HepG2 (cell line): ENCODE measurements around the gene TNXB. TPM values are rescaled to one million over a fixed set of nuclear protein-coding genes. Genes with fewer than 3 reads are reported as not detected.
A peak's percentile ranks its signal among the peaks of the same experiment; 100 is the strongest.

ENCODE experiments used
- ATAC-seq: fragments of 200-7000 bp; cut with Tn5 transposase; 3 replicates; pipeline ENCODE4 v1.9.1; 2020; ENCODE audit warnings: mild to moderate bottlenecking, moderate library complexity
- BruUV-seq: library from RNA; stranded (reverse); fragments of 400-500 nt; replicated peaks from 2 replicates; lab custom pipeline; 2021; lab: Mats Ljungman, UMichigan
- CTCF ChIA-PET: fragments of 300-600 bp; formaldehyde crosslinking; extraction: SDS; loops from one replicate; lab custom pipeline; 2021; ENCODE audit warnings: low total read pairs, inconsistent platforms, low intra/inter-chr PET ratio; lab: Yijun Ruan, JAX
- POLR2A ChIA-PET: fragments of 350-600 bp; sonication (Branson Sonifier 250); formaldehyde crosslinking; loops from one replicate; lab custom pipeline; 2020; ENCODE audit warnings: antibody characterized with exemption, inconsistent platforms; lab: Yijun Ruan, JAX
- DNase-seq: peaks from one replicate; pipeline ENCODE4 v3.0.0-alpha.2; 2015; ENCODE audit warnings: low spot score
- FAIRE-seq: peaks from 3 replicates; lab custom pipeline; 2011; peaks lifted over from hg19 to GRCh38; lab: Jason Lieb, UNC
- H2AFZ ChIP-seq: one replicate; pipeline ENCODE4 v1.6.1; 2011; ENCODE audit warnings: low read length, inconsistent platforms
- H3K27ac ChIP-seq: fragments of 300-600 bp; 3 replicates; pipeline ENCODE4 v1.8.0; 2011; ENCODE audit warnings: mixed run types, mild to moderate bottlenecking, mixed read lengths, low read length, inconsistent platforms; ENCODE audit not compliant: insufficient read depth; ENCODE audit errors: extremely low read length
- H3K27me3 ChIP-seq, 2 experiments: fragments of 200-600 bp in 1 of 2; 2 replicates in 1 of 2; 3 replicates in 1 of 2; pipeline versions ENCODE4 v1.6.0 to v1.8.0; 2011; ENCODE audit warnings: low read length in 2 of 2, mild to moderate bottlenecking in 2 of 2, moderate library complexity in 2 of 2, inconsistent platforms in 1 of 2; ENCODE audit not compliant: insufficient read depth in 2 of 2, control insufficient read depth in 1 of 2
- H3K36me3 ChIP-seq, 2 experiments: fragments of 200-600 bp in 1 of 2; replicated peaks in 1 of 2; 2 replicates in 1 of 2; 3 replicates in 1 of 2; pipeline versions ENCODE4 v1.5.1 to v1.8.0; 2011; ENCODE audit warnings: low read length in 2 of 2, inconsistent platforms in 1 of 2; ENCODE audit not compliant: insufficient read depth in 2 of 2, control insufficient read depth in 1 of 2
- H3K4me1 ChIP-seq: 2 replicates; pipeline ENCODE4 v1.5.1; 2012; ENCODE audit warnings: low read length, inconsistent platforms; ENCODE audit not compliant: insufficient read depth
- H3K4me2 ChIP-seq: 2 replicates; pipeline ENCODE4 v1.6.0; 2011; ENCODE audit warnings: low read depth, low read length, inconsistent platforms
- H3K4me3 ChIP-seq, 3 experiments: fragments of 200-600 bp in 1 of 3; sonication (generic), shearing (Covaris generic) in 1 of 3; replicated peaks in 1 of 3; 2 replicates each; pipeline ENCODE4 v1.5.1; 2011 to 2016; ENCODE audit warnings: low read length in 3 of 3, inconsistent platforms in 2 of 3, low read depth in 2 of 3, mild to moderate bottlenecking in 2 of 3, control low read depth in 1 of 3, mixed read lengths in 1 of 3; ENCODE audit not compliant: insufficient read depth in 1 of 3
- H3K79me2 ChIP-seq: one replicate; pipeline ENCODE4 v1.6.1; 2011; ENCODE audit warnings: low read length, inconsistent platforms; ENCODE audit not compliant: insufficient read depth
- H3K9ac ChIP-seq: 2 replicates; pipeline ENCODE4 v1.6.0; 2011; ENCODE audit warnings: mild to moderate bottlenecking, low read depth, low read length, inconsistent platforms; ENCODE audit not compliant: insufficient read depth
- H3K9me3 ChIP-seq: 2 replicates; pipeline ENCODE4 v1.5.1; 2012; ENCODE audit warnings: mild to moderate bottlenecking, low read length
- H4K20me1 ChIP-seq: 2 replicates; pipeline ENCODE4 v1.6.0; 2011; ENCODE audit warnings: inconsistent platforms, mild to moderate bottlenecking, low read length, moderate library complexity; ENCODE audit not compliant: insufficient read depth
- RELA ChIP-seq: sonication (generic); formaldehyde crosslinking; IDR thresholded peaks from 2 replicates; pipeline ENCODE4 v1.4.0; 2020; ENCODE audit warnings: missing genetic modification reagents
- THAP9 ChIP-seq: sonication (generic); formaldehyde crosslinking; IDR thresholded peaks from 2 replicates; pipeline ENCODE4; 2020; ENCODE audit warnings: missing genetic modification reagents, mild to moderate bottlenecking, borderline replicate concordance
- WGBS: methylation state at CpG from one replicate; pipeline ENCODE4 v1.1.6; 2017; ENCODE audit warnings: low lambda C conversion rate; 5-methylcytosine and 5-hydroxymethylcytosine counted together
- in situ Hi-C: cut with HindIII; loops from 2 replicates; pipeline ENCODE4 v1.10.0; 2017; ENCODE audit warnings: low pct_unique_long_range_greater_than_20kb; ENCODE audit not compliant: extremely low pct_ligation_motif_present
- intact Hi-C: fragments of 100-400 bp; cut with micrococcal nuclease; formaldehyde crosslinking; loops from one replicate; pipeline ENCODE4 v1.10.0; 2022; ENCODE audit not compliant: unreplicated experiment
- polyA plus RNA-seq, 8 experiments: library from polyadenylated mRNA; depleted of rRNA in 3 of 8; stranded (reverse) in 7 of 8; unstranded in 1 of 8; fragments of >200 nt; fragmentation: Illumina TruSeq in 4 of 8; extraction: Trizol in 4 of 8; gene quantifications; 2 replicates each; pipeline versions ENCODE4 v1.2.1 to v1.2.3, GENCODE V29; 2011 to 2016; ENCODE audit warnings: low read depth in 4 of 8, missing spikeins in 1 of 8, mixed read lengths in 1 of 8; ENCODE audit not compliant: insufficient read depth in 1 of 8
- total RNA-seq, 5 experiments: library from RNA; depleted of rRNA; stranded (reverse); fragments of >200 nt; fragmentation: Illumina TruSeq; extraction: Trizol; gene quantifications; 2 replicates each; pipeline ENCODE4 v1.2.3, GENCODE V29; 2016; ENCODE audit warnings: low read depth in 1 of 5

The TNXB gene
- total and polyA plus RNA-seq, 2 of the 13 experiments (the other 11 are each of a cell fraction or from before 2014, with no cell fraction given) = 1.6 to 2.7 TPM

DNA sequence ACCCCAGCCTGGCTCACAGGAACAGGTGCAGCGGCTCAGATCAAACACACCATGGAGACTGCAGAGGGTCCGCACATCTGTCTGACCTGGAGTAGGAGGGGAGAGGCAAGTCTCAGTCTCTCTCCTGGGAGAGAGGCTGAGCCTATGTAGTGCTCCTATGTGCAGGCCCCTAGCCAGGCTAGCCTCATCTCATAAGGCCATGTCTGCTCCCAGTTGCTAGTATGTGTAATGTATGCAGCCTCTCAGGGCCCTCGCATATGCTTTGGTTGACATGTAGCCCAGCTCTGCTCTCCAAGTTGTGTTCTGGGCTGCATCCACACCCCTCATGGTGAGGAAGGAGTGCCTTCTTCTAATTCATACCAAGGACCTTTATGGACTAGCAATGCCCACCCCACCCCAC is 11.8 kb downstream of the TNXB start:
- no peak overlapping the region for H3K9ac ChIP-seq
- no peak overlapping the region for H2AFZ ChIP-seq
- peaks cover 21 to 59% of the 10 kb centered on the region in 2 experiments for H3K27me3 ChIP-seq
- H3K4me1 ChIP-seq = peaks cover 11% of the 10 kb centered on the region; the same call in 1 of the 2 replicates
- ATAC-seq (peak; percentile 26), DNase-seq (no peak), FAIRE-seq (no peak)
- H3K36me3 ChIP-seq = no peaks in the 10 kb centered on the region
- CTCF ChIA-PET = no interaction called here
- no peaks in the 10 kb centered on the region for H4K20me1 ChIP-seq
- no TSS peak for BruUV-seq
- WGBS = 100% methylated on average over 2 of the region's 3 CpGs
- H3K9me3 ChIP-seq = no peaks in the 10 kb centered on the region
- H3K27ac ChIP-seq = no peak overlapping the region
- no peak overlapping the region for H3K4me2 ChIP-seq
- in situ Hi-C loops = loop anchor here (25.0 kb wide), 1 partner anchor 690 kb away; no protein-coding TSS in a partner anchor
- TF ChIP-seq THAP9 (CRISPR knock-in tag) = 0 out of 2 replicates have a peak, but pooled peaks have one; percentile 2
- TF ChIP-seq RELA = no peak
- H3K4me3 ChIP-seq = no peak overlapping the region
- no peaks in the 10 kb centered on the region for H3K79me2 ChIP-seq
- intact Hi-C loops = no loop called here
- POLR2A ChIA-PET = interaction anchor here (1.6 kb wide), 1 partner anchor 9 kb away, joined by 5 read pairs; no protein-coding TSS in a partner anchor
